ENCODE results near the gene KCTD4. TPM values are rescaled to one million over a fixed set of nuclear protein-coding genes. Genes with fewer than 3 reads are reported as not detected.

KCTD4 gene
- total RNA-seq, 1 experiment from 2014 or later, result not detected

- no peak for TF ChIP-seq EZH2 (IDR thresholded peaks at IDR 0.05; ENCODE audit: low read depth)
- TF ChIP-seq, protein P1, sequence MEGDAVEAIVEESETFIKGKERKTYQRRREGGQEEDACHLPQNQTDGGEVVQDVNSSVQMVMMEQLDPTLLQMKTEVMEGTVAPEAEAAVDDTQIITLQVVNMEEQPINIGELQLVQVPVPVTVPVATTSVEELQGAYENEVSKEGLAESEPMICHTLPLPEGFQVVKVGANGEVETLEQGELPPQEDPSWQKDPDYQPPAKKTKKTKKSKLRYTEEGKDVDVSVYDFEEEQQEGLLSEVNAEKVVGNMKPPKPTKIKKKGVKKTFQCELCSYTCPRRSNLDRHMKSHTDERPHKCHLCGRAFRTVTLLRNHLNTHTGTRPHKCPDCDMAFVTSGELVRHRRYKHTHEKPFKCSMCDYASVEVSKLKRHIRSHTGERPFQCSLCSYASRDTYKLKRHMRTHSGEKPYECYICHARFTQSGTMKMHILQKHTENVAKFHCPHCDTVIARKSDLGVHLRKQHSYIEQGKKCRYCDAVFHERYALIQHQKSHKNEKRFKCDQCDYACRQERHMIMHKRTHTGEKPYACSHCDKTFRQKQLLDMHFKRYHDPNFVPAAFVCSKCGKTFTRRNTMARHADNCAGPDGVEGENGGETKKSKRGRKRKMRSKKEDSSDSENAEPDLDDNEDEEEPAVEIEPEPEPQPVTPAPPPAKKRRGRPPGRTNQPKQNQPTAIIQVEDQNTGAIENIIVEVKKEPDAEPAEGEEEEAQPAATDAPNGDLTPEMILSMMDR (conservative IDR thresholded peaks at IDR 0.05), result no peak
- Histone ChIP-seq H3K27me3 (ENCODE audit: insufficient read depth, low read depth) (no peaks in the 10 kb centered on the region), H3K4me3 (no peak overlapping the region), H4K20me1 (ENCODE audit: insufficient read depth) (no peaks in the 10 kb centered on the region), H3K9me3 (ENCODE audit: insufficient read depth, low read depth) (no peaks in the 10 kb centered on the region), H3K79me2 (ENCODE audit: low read depth) (no peaks in the 10 kb centered on the region), H3F3A (ENCODE audit: insufficient read depth, low read depth) (peaks cover 12% of the 10 kb centered on the region), H3K4me1 (replicated peaks; ENCODE audit: insufficient read depth) (no peaks in the 10 kb centered on the region), H3K36me3 (ENCODE audit: low read depth) (no peaks in the 10 kb centered on the region), H2AFZ (no peak overlapping the region), H3K27ac (no peak overlapping the region), H3K9me2 (ENCODE audit: insufficient read depth) (no peaks in the 10 kb centered on the region), H3K4me2 (no peak overlapping the region)
- no peak for DNase-seq
- POLR2A ChIA-PET (ENCODE audit: unreplicated experiment), result no interaction called here
- CTCF ChIA-PET, result no interaction called here
- BruUV-seq (replicated peaks), result no TSS peak
- intact Hi-C loops (cut with micrococcal nuclease; ENCODE audit: unreplicated experiment), result loop anchor here (10.0 kb wide), 1 partner anchor 118 kb away; the partner anchor contains the start of gene GTF2F2
Measured at GRCh38 chr13:45242524-45242923, 41.7 kb upstream of the KCTD4 start.

GRCh38 chr13:45242070-45242469 lies 41.2 kb upstream of the KCTD4 start:
- no peaks in the 10 kb centered on the region for H4K20me1 ChIP-seq (ENCODE audit: insufficient read depth)
- H3K36me3 ChIP-seq (ENCODE audit: low read depth), result no peaks in the 10 kb centered on the region
- no peaks in the 10 kb centered on the region for H3K4me1 ChIP-seq (replicated peaks; ENCODE audit: insufficient read depth)
- no peaks in the 10 kb centered on the region for H3K9me3 ChIP-seq (ENCODE audit: insufficient read depth, low read depth)
- no peak overlapping the region for H3K4me3 ChIP-seq
- BruUV-seq (replicated peaks), result no TSS peak
- H3K27ac ChIP-seq, result no peak overlapping the region
- no peaks in the 10 kb centered on the region for H3K9me2 ChIP-seq (ENCODE audit: insufficient read depth)
- CTCF ChIA-PET, result no interaction called here
- H3K79me2 ChIP-seq (ENCODE audit: low read depth), result no peaks in the 10 kb centered on the region
- H2AFZ ChIP-seq, result no peak overlapping the region
- DNase-seq, result peak in 1 of 2 experiments; percentile 23
- peaks cover 17% of the 10 kb centered on the region for H3F3A ChIP-seq (ENCODE audit: insufficient read depth, low read depth)
- POLR2A ChIA-PET (ENCODE audit: unreplicated experiment), result interaction anchor here (0.6 to 0.7 kb wide), 4 partner anchors 15 to 122 kb away, joined by 9 to 18 read pairs (median 16); no protein-coding TSS in a partner anchor
- no peak overlapping the region for H3K4me2 ChIP-seq
- intact Hi-C loops (cut with micrococcal nuclease; ENCODE audit: unreplicated experiment), result loop anchor here (10.0 kb wide), 1 partner anchor 117 kb away; the partner anchor contains the start of gene GTF2F2
- TF ChIP-seq EZH2 (IDR thresholded peaks at IDR 0.05; ENCODE audit: low read depth), result no peak
- TF ChIP-seq, protein P1 (conservative IDR thresholded peaks at IDR 0.05), result no peak
- H3K27me3 ChIP-seq (ENCODE audit: insufficient read depth, low read depth), result no peaks in the 10 kb centered on the region

GRCh38 chr13:45240143-45240542 lies 39.3 kb upstream of the KCTD4 start:
- intact Hi-C loops (cut with micrococcal nuclease; ENCODE audit: unreplicated experiment), result loop anchor here (10.0 kb wide), 1 partner anchor 115 kb away; the partner anchor contains the start of gene GTF2F2
- Histone ChIP-seq H3K27me3 (ENCODE audit: insufficient read depth, low read depth) (no peaks in the 10 kb centered on the region), H3K9me2 (ENCODE audit: insufficient read depth) (no peaks in the 10 kb centered on the region), H3K36me3 (ENCODE audit: low read depth) (no peaks in the 10 kb centered on the region), H3K27ac (no peak overlapping the region), H3K4me2 (no peak overlapping the region), H3K4me3 (no peak overlapping the region), H4K20me1 (ENCODE audit: insufficient read depth) (no peaks in the 10 kb centered on the region), H3K4me1 (replicated peaks; ENCODE audit: insufficient read depth) (peaks cover 9% of the 10 kb centered on the region; the same call in 1 of the 2 replicates), H3K79me2 (ENCODE audit: low read depth) (no peaks in the 10 kb centered on the region), H3F3A (ENCODE audit: insufficient read depth, low read depth) (peaks cover 29% of the 10 kb centered on the region), H2AFZ (no peak overlapping the region), H3K9me3 (ENCODE audit: insufficient read depth, low read depth) (no peaks in the 10 kb centered on the region)
- ChIA-PET POLR2A (ENCODE audit: unreplicated experiment) (no interaction called here), CTCF (interaction anchor here (0.6 to 0.7 kb wide), 4 partner anchors 20 to 176 kb away, joined by 4 to 15 read pairs (median 9); no protein-coding TSS in a partner anchor)
- DNase-seq, result no peak
- BruUV-seq (replicated peaks), result no TSS peak
- TF ChIP-seq EZH2 (IDR thresholded peaks at IDR 0.05; ENCODE audit: low read depth), result no peak
- TF ChIP-seq, protein P1 (conservative IDR thresholded peaks at IDR 0.05), result no peak

Measured in PC-9 (cell line).